Activated CD4-positive, alpha-beta memory T cell treated with anti-CD3 and anti-CD28 coated beads for 36 hours (primary cell): ENCODE data around the gene ABTB2. TPM values are rescaled to one million over a fixed set of nuclear protein-coding genes. Genes with fewer than 3 reads are reported as not detected.
"Not testable (repeated sequence)": the region's sequence is repeated elsewhere in the genome, so short reads cannot be mapped to it uniquely, and the experiment has no call there.

Experiments
- CTCF ChIA-PET: fragments of 350-600 bp; sonication (Branson Sonifier 250); formaldehyde crosslinking; loops from one replicate; lab custom pipeline; 2021; ENCODE audit warnings: antibody characterized with exemption, inconsistent platforms; lab: Charles Lee
- POLR2A ChIA-PET: fragments of 350-600 bp; sonication (Branson Sonifier 250); formaldehyde crosslinking; loops from one replicate; lab custom pipeline; 2021; ENCODE audit warnings: antibody characterized with exemption; lab: Charles Lee
- DNase-seq: peaks from one replicate; pipeline ENCODE4 v3.0.0-alpha.2; 2020
- H3K27ac Mint-ChIP-seq: one replicate; pipeline ENCODE4 v1.8.0; 2021; ENCODE audit warnings: mixed read lengths
- H3K27me3 Mint-ChIP-seq: one replicate; pipeline ENCODE4 v1.8.0; 2021; ENCODE audit warnings: mixed read lengths
- H3K36me3 Mint-ChIP-seq: one replicate; pipeline ENCODE4 v1.8.0; 2021; ENCODE audit warnings: mixed read lengths
- H3K4me1 Mint-ChIP-seq: one replicate; pipeline ENCODE4 v1.8.0; 2021; ENCODE audit warnings: low read depth, mixed read lengths
- H3K4me3 Mint-ChIP-seq: one replicate; pipeline ENCODE4 v1.8.0; 2021; ENCODE audit warnings: mild to moderate bottlenecking, mixed read lengths
- H3K9me3 Mint-ChIP-seq: one replicate; pipeline ENCODE4 v1.8.0; 2021; ENCODE audit warnings: mixed read lengths
- intact Hi-C: fragments of 100-400 bp; cut with micrococcal nuclease; formaldehyde crosslinking; loops from one replicate; pipeline ENCODE4 v1.15.1; 2023
- total RNA-seq, 2 experiments: library from RNA; stranded (reverse); gene quantifications; one replicate each; pipeline ENCODE4 v1.2.3, GENCODE V29; 2021

Gene ABTB2
- total RNA-seq, 2 experiments from 2014 or later, result 1.8 to 1.9 TPM

GRCh38 chr11:34184505-34185015 lies 173.2 kb downstream of the ABTB2 start:
- POLR2A ChIA-PET, result interaction anchor here (0.6 to 0.7 kb wide), 2 partner anchors 30 to 215 kb away, joined by 3 read pairs; no protein-coding TSS in a partner anchor
- Mint-ChIP-seq H3K27ac (no peak overlapping the region), H3K4me1 (peaks cover 12% of the 10 kb centered on the region), H3K4me3 (no peak overlapping the region), H3K9me3 (no peaks in the 10 kb centered on the region), H3K36me3 (no peaks in the 10 kb centered on the region), H3K27me3 (peaks cover under 1% of the 10 kb centered on the region)
- no peak for DNase-seq
- CTCF ChIA-PET, result interaction anchor here (1.3 to 5.0 kb wide), 2 partner anchors 10 to 402 kb away, joined by 3 to 32 read pairs; no protein-coding TSS in a partner anchor
- intact Hi-C loops, result no loop called here

GRCh38 chr11:34183848-34184391 lies 173.9 kb downstream of the ABTB2 start:
- H3K4me1 Mint-ChIP-seq, result peaks cover 12% of the 10 kb centered on the region
- H3K27ac Mint-ChIP-seq, result no peak overlapping the region
- no peaks in the 10 kb centered on the region for H3K36me3 Mint-ChIP-seq
- H3K4me3 Mint-ChIP-seq, result no peak overlapping the region
- no peak for DNase-seq
- H3K9me3 Mint-ChIP-seq, result no peaks in the 10 kb centered on the region
- no peaks in the 10 kb centered on the region for H3K27me3 Mint-ChIP-seq
- intact Hi-C loops, result no loop called here
- CTCF ChIA-PET, result interaction anchor here (5.0 kb wide), 1 partner anchor 10 kb away, joined by 32 read pairs; no protein-coding TSS in a partner anchor
- POLR2A ChIA-PET, result interaction anchor here (0.7 kb wide), 1 partner anchor 215 kb away, joined by 3 read pairs; no protein-coding TSS in a partner anchor

- CTCF ChIA-PET, result interaction anchor here (0.7 to 2.3 kb wide), 4 partner anchors 9 to 285 kb away, joined by 3 to 14 read pairs (median 5); partner anchors contain the start of gene ABTB2
- H3K9me3 Mint-ChIP-seq, result no peaks in the 10 kb centered on the region
- H3K4me1 Mint-ChIP-seq, result peaks cover 12% of the 10 kb centered on the region
- no peaks in the 10 kb centered on the region for H3K27me3 Mint-ChIP-seq
- POLR2A ChIA-PET, result no interaction called here
- no peak overlapping the region for H3K4me3 Mint-ChIP-seq
- no peak for DNase-seq
- no peaks in the 10 kb centered on the region for H3K36me3 Mint-ChIP-seq
- intact Hi-C loops, result no loop called here
- no peak overlapping the region for H3K27ac Mint-ChIP-seq
Measured at GRCh38 chr11:34182921-34183685, 174.7 kb downstream of the ABTB2 start.

GRCh38 chr11:34182425-34182824 lies 175.4 kb downstream of the ABTB2 start:
- Mint-ChIP-seq H3K27ac (no peak overlapping the region), H3K36me3 (no peaks in the 10 kb centered on the region), H3K4me1 (peaks cover 12% of the 10 kb centered on the region), H3K9me3 (no peaks in the 10 kb centered on the region), H3K4me3 (no peak overlapping the region), H3K27me3 (no peaks in the 10 kb centered on the region)
- ChIA-PET CTCF (interaction anchor here (0.7 to 2.3 kb wide), 4 partner anchors 8 to 286 kb away, joined by 3 to 14 read pairs (median 5); partner anchors contain the start of gene ABTB2), POLR2A (no interaction called here)
- no peak for DNase-seq
- intact Hi-C loops, result no loop called here

- Mint-ChIP-seq H3K27ac (no peak overlapping the region), H3K4me1 (peaks cover 12% of the 10 kb centered on the region), H3K36me3 (no peaks in the 10 kb centered on the region), H3K27me3 (no peaks in the 10 kb centered on the region), H3K4me3 (no peak overlapping the region), H3K9me3 (no peaks in the 10 kb centered on the region)
- intact Hi-C loops, result loop anchor here (2.0 kb wide), 1 partner anchor 53 kb away; no protein-coding TSS in a partner anchor
- CTCF ChIA-PET, result interaction anchor here (1.1 to 2.3 kb wide), 3 partner anchors 8 to 287 kb away, joined by 3 to 14 read pairs (median 6); partner anchors contain the start of gene ABTB2
- POLR2A ChIA-PET, result no interaction called here
- DNase-seq, result no peak
Measured at GRCh38 chr11:34181856-34182405, 175.9 kb downstream of the ABTB2 start.

GRCh38 chr11:34181251-34181650 lies 176.6 kb downstream of the ABTB2 start:
- ChIA-PET CTCF (interaction anchor here (2.3 kb wide), 1 partner anchor 177 kb away, joined by 6 read pairs; the partner anchor contains the start of gene ABTB2), POLR2A (interaction anchor here (0.6 to 1.3 kb wide), 2 partner anchors 22 to 173 kb away, joined by 3 read pairs; no protein-coding TSS in a partner anchor)
- Mint-ChIP-seq H3K36me3 (no peaks in the 10 kb centered on the region), H3K9me3 (no peaks in the 10 kb centered on the region), H3K27ac (no peak overlapping the region), H3K4me1 (peaks cover 14% of the 10 kb centered on the region), H3K4me3 (no peak overlapping the region), H3K27me3 (peaks cover 2% of the 10 kb centered on the region)
- intact Hi-C loops, result loop anchor here (2.0 kb wide), 1 partner anchor 54 kb away; no protein-coding TSS in a partner anchor
- peak; percentile 38 for DNase-seq

- intact Hi-C loops, result loop anchor here (2.0 kb wide), 1 partner anchor 54 kb away; no protein-coding TSS in a partner anchor
Measured at GRCh38 chr11:34180814-34181165, 177.0 kb downstream of the ABTB2 start.

GRCh38 chr11:34180040-34180813 lies 177.6 kb downstream of the ABTB2 start:
- H3K27ac Mint-ChIP-seq, result no peak overlapping the region
- intact Hi-C loops, result loop anchor here (2.0 kb wide), 1 partner anchor 55 kb away; no protein-coding TSS in a partner anchor
- no peak overlapping the region for H3K4me3 Mint-ChIP-seq
- peaks cover 2% of the 10 kb centered on the region for H3K27me3 Mint-ChIP-seq
- H3K4me1 Mint-ChIP-seq, result peaks cover 21% of the 10 kb centered on the region
- ChIA-PET CTCF (interaction anchor here (9.2 kb wide), 1 partner anchor 176 kb away, joined by 167 read pairs; the partner anchor contains the start of gene ABTB2), POLR2A (interaction anchor here (1.3 kb wide), 1 partner anchor 21 kb away, joined by 3 read pairs; no protein-coding TSS in a partner anchor)
- H3K9me3 Mint-ChIP-seq, result no peaks in the 10 kb centered on the region
- H3K36me3 Mint-ChIP-seq, result no peaks in the 10 kb centered on the region
- peak; percentile 30 for DNase-seq

More at GRCh38 chr11:34180814-34181165, 177.0 kb downstream of the ABTB2 start:
- H3K4me3 Mint-ChIP-seq, H3K27ac Mint-ChIP-seq, H3K9me3 Mint-ChIP-seq, H3K36me3 Mint-ChIP-seq, H3K27me3 Mint-ChIP-seq: not testable (repeated sequence)
- CTCF ChIA-PET, result interaction anchor here (9.2 kb wide), 1 partner anchor 175 kb away, joined by 167 read pairs; the partner anchor contains the start of gene ABTB2
- peaks cover 16% of the 10 kb centered on the region for H3K4me1 Mint-ChIP-seq
- peak; percentile 41 for DNase-seq
- POLR2A ChIA-PET, result interaction anchor here (0.6 to 1.3 kb wide), 2 partner anchors 22 to 172 kb away, joined by 3 read pairs; no protein-coding TSS in a partner anchor

- ChIA-PET POLR2A (no interaction called here), CTCF (interaction anchor here (1.1 to 9.2 kb wide), 2 partner anchors 177 to 191 kb away, joined by 3 to 167 read pairs; partner anchors contain the start of gene ABTB2)
- DNase-seq, result no peak
- Mint-ChIP-seq H3K9me3 (no peaks in the 10 kb centered on the region), H3K36me3 (no peaks in the 10 kb centered on the region), H3K27me3 (peaks cover 2% of the 10 kb centered on the region), H3K27ac (no peak overlapping the region), H3K4me3 (no peak overlapping the region), H3K4me1 (peaks cover 27% of the 10 kb centered on the region)
- intact Hi-C loops, result no loop called here
Measured at GRCh38 chr11:34179026-34179675, 178.7 kb downstream of the ABTB2 start.

GRCh38 chr11:34178209-34178821 lies 179.5 kb downstream of the ABTB2 start:
- Mint-ChIP-seq H3K9me3 (no peaks in the 10 kb centered on the region), H3K27ac (no peak overlapping the region), H3K36me3 (no peaks in the 10 kb centered on the region), H3K4me3 (no peak overlapping the region), H3K27me3 (peaks cover 2% of the 10 kb centered on the region), H3K4me1 (peaks cover 27% of the 10 kb centered on the region)
- ChIA-PET CTCF (interaction anchor here (0.5 to 9.2 kb wide), 3 partner anchors 9 to 190 kb away, joined by 3 to 167 read pairs (median 4); partner anchors contain the start of gene ABTB2), POLR2A (no interaction called here)
- no peak for DNase-seq
- intact Hi-C loops, result no loop called here
